Stomach (tissue), 4 donors: ENCODE data around the gene LAMB4.

Experiments used
- EP300 ChIP-seq: sonication (generic); formaldehyde crosslinking; IDR thresholded peaks from one replicate; pipeline ENCODE4 v1.6.1; 2017; ENCODE audit warnings: antibody characterized with exemption
- POLR2AphosphoS5 ChIP-seq, 3 donors: sonication (generic); formaldehyde crosslinking; IDR thresholded peaks; one replicate each; pipeline ENCODE4 v1.6.1; 2016; ENCODE audit warnings: antibody characterized with exemption in 3 of 3
- TF ChIP-seq, protein P1 (sequence below), 7 experiments: fragments of 450-650 bp in 4 of 7; fragments of 200-600 bp in 3 of 7; sonication (generic) in 3 of 7; IDR thresholded peaks; one replicate each; pipeline ENCODE4 v1.5.1; 2016 to 2019; ENCODE audit warnings: antibody characterized with exemption in 7 of 7, control low read depth in 2 of 7, mild to moderate bottlenecking in 1 of 7

DNA sequence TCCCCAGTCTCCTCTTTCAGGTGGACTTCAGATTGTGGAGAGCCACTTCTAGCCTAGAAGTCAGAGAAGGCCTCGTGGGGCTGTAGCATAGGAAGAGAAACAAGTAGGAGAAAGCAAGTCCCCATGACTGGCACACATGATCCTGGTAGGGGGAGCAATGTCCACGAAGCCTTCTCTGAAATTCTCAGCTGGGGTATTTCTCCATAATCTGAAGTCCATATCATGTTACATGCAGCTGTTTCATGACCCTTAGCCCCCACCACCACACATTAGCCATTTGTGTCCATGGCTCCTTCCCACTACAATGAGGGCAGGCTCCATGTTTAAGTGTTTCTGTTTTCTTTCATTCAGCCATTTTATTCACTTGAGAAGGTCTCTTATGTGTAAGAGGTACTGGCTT, 43.2 kb downstream of the LAMB4 start:
- TF ChIP-seq EP300 (no peak), POLR2AphosphoS5 (IDR thresholded peaks at IDR 0.05) (no peak)
- TF ChIP-seq, protein P1, sequence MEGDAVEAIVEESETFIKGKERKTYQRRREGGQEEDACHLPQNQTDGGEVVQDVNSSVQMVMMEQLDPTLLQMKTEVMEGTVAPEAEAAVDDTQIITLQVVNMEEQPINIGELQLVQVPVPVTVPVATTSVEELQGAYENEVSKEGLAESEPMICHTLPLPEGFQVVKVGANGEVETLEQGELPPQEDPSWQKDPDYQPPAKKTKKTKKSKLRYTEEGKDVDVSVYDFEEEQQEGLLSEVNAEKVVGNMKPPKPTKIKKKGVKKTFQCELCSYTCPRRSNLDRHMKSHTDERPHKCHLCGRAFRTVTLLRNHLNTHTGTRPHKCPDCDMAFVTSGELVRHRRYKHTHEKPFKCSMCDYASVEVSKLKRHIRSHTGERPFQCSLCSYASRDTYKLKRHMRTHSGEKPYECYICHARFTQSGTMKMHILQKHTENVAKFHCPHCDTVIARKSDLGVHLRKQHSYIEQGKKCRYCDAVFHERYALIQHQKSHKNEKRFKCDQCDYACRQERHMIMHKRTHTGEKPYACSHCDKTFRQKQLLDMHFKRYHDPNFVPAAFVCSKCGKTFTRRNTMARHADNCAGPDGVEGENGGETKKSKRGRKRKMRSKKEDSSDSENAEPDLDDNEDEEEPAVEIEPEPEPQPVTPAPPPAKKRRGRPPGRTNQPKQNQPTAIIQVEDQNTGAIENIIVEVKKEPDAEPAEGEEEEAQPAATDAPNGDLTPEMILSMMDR (IDR thresholded peaks at IDR 0.05) = no peak
